HCEC 1CT (cell line): ENCODE results near the gene TRIM71.
A peak's percentile ranks its signal among the peaks of the same experiment; 100 is the strongest.
"Not testable (repeated sequence)": the region's sequence is repeated elsewhere in the genome, so short reads cannot be mapped to it uniquely, and the experiment has no call there.

ENCODE experiments used
- DNase-seq: peaks from one replicate; pipeline ENCODE4 v3.0.0-alpha.2; 2017

TRIM71 gene

GRCh38 chr3:32817558-32818228 lies at the start of gene TRIM71:
TSS of gene TRIM71 (plus strand) at chr3:32817997. CDS start at chr3:32818081, 84 bp downstream.
- no peak for DNase-seq

GRCh38 chr3:32778389-32778788 lies 39.4 kb upstream of the TRIM71 start:
- no peak for DNase-seq

GRCh38 chr3:32780071-32780734 lies 37.6 kb upstream of the TRIM71 start:
- DNase-seq, result no peak

- peak; percentile 38 for DNase-seq
Measured at GRCh38 chr3:32780735-32781210, 37.0 kb upstream of the TRIM71 start.

DNA sequence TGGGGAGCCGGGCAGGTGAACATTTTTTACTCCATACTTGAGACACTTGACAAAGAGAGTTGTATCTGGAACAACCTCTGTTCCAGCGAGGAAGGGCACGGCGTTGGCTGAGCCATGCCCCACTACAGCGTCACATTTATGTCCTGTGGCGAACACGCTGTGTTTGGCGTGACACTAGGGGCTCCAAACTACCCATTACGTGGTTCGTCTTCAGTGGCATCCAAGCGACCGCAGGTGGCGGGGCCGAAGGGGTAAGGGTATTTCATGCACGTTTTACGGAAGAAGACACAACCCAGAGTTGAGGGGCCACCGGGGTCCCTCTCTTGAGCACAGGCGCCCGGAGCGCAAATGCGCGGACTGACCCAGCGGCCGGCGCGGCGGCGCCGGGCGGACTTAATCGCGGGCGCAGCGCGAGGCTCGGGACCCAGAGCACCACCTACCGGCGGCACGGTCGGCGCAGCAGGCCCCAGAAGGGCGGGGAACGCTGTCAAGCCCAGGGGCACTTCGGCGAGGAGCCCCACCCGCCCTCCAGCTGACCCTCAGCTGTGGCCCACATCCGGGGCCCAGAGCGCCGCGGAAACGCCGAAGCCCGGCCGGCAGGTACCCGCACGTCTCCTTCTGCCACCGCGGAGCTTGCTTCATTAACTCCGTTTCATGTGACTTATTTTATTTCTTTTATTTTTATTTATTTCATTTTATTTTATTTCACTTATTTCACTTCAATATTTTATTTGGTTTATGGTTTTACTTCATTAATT lies 36.4 kb upstream of the TRIM71 start:
- peak; percentile 70 for DNase-seq

DNA sequence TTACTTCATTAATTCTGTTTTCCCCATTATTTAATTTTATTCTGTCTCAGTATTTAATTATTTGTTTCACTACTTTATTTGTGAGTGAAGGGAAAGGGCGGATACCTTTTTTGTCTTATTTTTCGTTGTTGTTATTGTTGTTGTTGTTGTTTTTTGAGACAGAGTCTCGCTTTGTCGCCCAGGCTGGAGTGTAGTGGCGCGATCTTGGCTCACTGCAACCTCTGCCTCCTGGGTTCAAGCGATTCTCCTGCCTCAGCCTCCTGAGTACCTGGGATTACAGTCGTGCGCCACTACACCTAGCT lies 35.9 kb upstream of the TRIM71 start:
- not testable (repeated sequence) for DNase-seq

- no peak for DNase-seq
Measured at GRCh38 chr3:32782407-32782806, 35.4 kb upstream of the TRIM71 start.

DNA sequence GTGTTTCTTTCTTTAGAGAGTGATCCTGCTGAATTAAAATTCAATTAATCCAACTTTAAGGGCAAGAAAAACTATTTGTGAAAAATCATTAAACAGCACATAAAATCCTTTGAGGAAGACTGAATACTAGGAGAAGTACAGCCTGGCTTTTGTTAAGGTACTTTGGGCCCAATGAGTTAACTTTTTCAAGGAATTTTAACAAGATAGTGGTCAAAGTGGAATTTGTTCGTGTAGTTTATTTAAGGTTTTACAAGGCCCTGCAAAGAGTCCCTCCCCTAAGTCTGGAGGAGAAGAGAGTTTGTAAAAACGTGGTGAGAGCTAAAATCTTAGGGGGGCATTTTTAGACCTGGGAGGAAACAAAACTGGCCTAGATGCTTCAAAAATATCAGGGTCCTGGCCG lies 26.0 kb upstream of the TRIM71 start:
- DNase-seq, result no peak

DNA sequence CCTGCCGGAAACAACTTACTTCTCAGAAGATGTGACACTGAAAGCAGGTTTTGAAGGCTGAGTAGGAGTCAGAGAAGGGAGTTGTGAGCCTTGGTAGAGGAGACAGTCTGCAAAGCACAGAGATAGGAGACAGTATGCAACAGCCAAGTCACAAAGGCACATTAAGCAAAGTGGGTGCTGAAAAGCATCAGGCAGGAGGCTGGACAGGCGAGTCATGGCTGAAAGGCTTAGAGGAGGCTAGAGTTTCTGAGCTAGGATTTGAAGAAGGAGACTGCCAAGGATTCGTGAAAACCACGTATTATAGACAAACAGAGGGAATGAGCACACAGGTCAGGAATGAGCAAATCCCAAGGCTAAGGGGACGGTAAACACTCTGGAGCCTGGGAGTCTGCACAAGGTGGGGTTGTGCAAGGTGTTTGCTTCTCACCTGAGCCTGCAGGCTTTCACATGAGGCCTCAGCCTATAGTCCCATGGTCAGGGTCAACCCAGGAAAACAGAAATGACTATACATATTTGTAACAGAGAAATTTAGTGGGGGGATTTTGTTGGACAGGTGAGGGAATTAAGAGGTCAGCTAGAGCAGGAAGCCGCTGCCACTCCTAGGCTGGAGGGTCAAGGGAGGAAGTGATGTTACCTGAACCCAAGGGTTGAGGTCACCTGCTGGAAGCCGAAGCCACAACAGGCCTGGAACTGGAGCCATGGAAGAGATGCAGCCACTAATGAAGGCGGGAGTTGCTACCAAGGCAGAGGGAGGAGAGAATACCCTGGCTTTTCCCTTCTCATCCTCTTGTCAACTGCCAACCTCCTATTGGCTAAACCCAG lies 23.1 kb upstream of the TRIM71 start:
- no peak for DNase-seq

GRCh38 chr3:32796384-32796950 lies 21.3 kb upstream of the TRIM71 start:
- not testable (repeated sequence) for DNase-seq

- no peak for DNase-seq
Measured at GRCh38 chr3:32797776-32798175, 20.0 kb upstream of the TRIM71 start.

DNA sequence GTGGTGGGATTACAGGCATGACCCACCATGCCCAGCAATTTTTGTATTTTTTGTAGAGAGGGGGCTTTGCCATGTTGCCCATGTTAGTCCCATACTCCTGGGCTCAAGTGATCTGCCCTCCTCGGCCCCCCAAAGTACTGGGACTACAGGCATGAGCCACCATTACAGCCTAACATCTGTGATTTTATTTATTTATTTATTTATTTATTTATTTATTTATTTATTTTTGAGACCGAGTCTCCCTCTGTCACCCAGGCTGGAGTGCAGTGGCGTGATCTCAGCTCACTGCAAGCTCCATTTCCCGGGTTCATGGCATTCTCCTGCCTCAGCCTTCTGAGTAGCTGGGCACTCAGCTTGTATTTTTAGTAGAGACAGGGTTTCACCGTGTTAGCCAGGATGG lies 16.4 kb upstream of the TRIM71 start:
- not testable (repeated sequence) for DNase-seq

DNA sequence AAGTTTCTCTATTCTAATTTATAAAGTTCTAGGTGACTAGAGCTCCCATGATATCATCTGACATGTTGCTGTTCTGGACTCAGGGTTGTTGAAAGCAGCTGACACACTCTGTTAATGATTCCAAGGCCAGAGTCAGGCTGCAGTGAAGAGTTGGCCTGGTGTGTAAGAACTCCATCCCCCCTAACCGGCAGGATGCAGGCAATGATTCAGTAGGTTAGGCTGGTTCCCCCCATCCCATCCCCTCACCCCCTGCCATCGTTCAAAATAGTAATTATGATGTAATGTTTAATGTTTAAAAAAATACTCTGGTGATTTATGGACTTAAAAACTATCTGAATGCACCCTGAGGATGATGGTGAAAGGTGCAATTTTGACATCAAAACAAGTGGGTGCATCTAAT lies 4.6 kb upstream of the TRIM71 start:
- no peak for DNase-seq

DNA sequence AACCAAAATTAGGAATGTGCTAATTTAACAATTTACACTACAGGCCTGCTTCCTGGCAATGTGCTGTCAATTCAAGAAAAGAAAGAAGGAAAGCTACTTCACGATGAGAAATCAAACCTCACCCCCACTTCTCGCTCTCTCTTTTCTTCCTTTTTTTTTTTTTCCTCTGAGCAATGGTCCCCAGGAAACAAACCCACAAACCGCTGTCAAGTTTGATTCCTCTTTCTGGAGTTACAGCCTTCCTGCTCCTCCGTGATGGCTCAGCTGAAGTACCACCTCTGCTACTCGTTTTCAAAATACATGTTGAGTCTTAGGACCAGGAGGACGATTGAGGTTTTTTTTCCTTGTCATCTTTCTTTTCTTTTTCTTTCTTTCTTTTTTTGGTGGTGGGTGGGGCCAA lies 3.4 kb upstream of the TRIM71 start:
- DNase-seq, result no peak

- no peak for DNase-seq
Measured at GRCh38 chr3:32815841-32816438, 1.9 kb upstream of the TRIM71 start.

DNA sequence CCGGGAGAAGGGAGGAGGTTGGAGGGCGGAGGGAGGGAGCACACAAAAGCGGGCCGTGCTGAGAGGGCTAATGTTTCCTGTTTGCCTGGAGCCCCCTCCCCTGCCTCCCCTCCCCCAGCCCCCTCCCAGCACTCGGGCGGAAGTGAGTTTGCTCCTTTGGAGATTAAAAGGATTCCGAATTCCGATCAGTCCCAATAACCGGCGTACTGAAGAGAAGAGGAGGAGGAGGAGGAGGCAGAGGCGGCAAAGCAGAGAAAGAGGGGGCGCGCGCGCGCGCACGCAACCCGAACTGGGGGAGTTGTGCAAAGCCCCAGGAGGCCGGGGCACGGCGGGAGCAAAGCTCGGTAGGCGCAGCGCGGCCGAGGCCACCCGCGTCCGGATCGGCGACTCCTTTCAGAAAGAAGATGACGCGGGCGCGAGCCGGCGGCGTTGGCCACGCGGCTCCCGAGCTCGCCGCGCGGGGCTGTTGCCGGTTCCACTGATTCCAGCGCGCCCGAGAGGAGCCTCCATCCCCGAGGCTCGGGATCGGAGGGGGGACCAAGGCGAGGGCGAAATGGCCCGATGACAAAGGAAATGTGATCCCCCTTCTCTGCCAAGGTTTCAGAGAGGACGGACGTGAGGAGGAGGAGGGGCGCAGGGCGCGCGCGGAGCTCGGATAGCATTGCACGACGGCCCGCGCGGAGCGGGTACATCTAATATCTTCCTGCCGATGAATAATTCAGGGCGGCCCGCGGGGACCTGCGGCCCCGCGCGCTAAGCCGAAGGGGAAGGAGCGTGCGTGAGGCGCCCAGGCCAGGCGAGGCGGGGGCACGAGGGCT lies 1.1 kb upstream of the TRIM71 start:
- DNase-seq, result no peak

GRCh38 chr3:32817257-32817557 lies 590 bp upstream of the TRIM71 start:
- no peak for DNase-seq

DNA sequence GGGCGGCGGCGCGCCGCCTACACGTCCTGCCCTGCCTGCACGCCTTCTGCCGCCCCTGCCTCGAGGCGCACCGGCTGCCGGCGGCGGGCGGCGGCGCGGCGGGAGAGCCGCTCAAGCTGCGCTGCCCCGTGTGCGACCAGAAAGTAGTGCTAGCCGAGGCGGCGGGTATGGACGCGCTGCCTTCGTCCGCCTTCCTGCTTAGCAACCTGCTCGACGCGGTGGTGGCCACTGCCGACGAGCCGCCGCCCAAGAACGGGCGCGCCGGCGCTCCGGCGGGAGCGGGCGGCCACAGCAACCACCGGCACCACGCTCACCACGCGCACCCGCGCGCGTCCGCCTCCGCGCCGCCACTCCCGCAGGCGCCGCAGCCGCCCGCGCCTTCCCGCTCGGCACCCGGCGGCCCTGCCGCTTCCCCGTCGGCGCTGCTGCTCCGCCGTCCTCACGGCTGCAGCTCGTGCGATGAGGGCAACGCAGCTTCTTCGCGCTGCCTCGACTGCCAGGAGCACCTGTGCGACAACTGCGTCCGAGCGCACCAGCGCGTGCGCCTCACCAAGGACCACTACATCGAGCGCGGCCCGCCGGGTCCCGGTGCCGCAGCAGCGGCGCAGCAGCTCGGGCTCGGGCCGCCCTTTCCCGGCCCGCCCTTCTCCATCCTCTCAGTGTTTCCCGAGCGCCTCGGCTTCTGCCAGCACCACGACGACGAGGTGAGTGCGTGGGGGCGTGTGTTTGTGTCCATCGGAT lies 602 bp downstream of the TRIM71 start:
- no peak for DNase-seq

- no peak for DNase-seq
Measured at GRCh38 chr3:32818970-32819511, 1.2 kb downstream of the TRIM71 start.

- no peak for DNase-seq
Measured at GRCh38 chr3:32819551-32820348, 2.0 kb downstream of the TRIM71 start.
